ENCODE results near the gene NT5C3B. TPM values are rescaled to one million over a fixed set of nuclear protein-coding genes. Genes with fewer than 3 reads are reported as not detected.

NT5C3B gene
- total RNA-seq, 2 donors from 2014 or later = 16.0 to 18.8 TPM

Other genes starting within 250 kb of the NT5C3B start
- under 1 TPM; 0.25 to 0.40 TPM for gene KRT14, start 249.3 kb downstream of the NT5C3B start, total RNA-seq
- not detected for gene KRT16, start 223.5 kb downstream of the NT5C3B start, total RNA-seq
- under 1 TPM in 1 of 2 donors, not detected in 1; 0.70 TPM for gene KRT17, start 211.7 kb downstream of the NT5C3B start, total RNA-seq
- 100 to 1,000 TPM; 596 to 603 TPM for gene EIF1, start 147.3 kb downstream of the NT5C3B start, total RNA-seq
- not detected for gene GAST, start 123.9 kb downstream of the NT5C3B start, total RNA-seq
- under 1 TPM; 0.42 to 0.73 TPM for gene HAP1, start 101.6 kb downstream of the NT5C3B start, total RNA-seq
- gene JUP, start 49.5 kb downstream of the NT5C3B start, total RNA-seq = 100 to 1,000 TPM; 343 to 345 TPM
- 10 to 100 TPM; 10.7 to 15.3 TPM for gene P3H4, start 24.3 kb downstream of the NT5C3B start, total RNA-seq
- gene FKBP10, start 23.2 kb downstream of the NT5C3B start, total RNA-seq = 10 to 100 TPM in 1 of 2 donors, 1 to 10 TPM in 1; 4.2 to 10.8 TPM
- gene KLHL10, start 1.6 kb upstream of the NT5C3B start, total RNA-seq = not detected
- gene KLHL11, start 29.2 kb upstream of the NT5C3B start, total RNA-seq = 1 to 10 TPM; 6.5 to 8.9 TPM
- gene ACLY, start 82.7 kb upstream of the NT5C3B start, total RNA-seq = 100 to 1,000 TPM in 1 of 2 donors, 10 to 100 TPM in 1; 88.2 to 125 TPM
- gene ODAD4, start 94.4 kb upstream of the NT5C3B start, total RNA-seq = under 1 TPM; 0.12 to 0.20 TPM
- gene CNP, start 130.6 kb upstream of the NT5C3B start, total RNA-seq = 10 to 100 TPM; 45.6 to 53.6 TPM
- gene DNAJC7, start 181.2 kb upstream of the NT5C3B start, total RNA-seq = 10 to 100 TPM; 76.5 to 84.6 TPM
- gene NKIRAS2, start 183.9 kb upstream of the NT5C3B start, total RNA-seq = 10 to 100 TPM; 29.4 to 31.9 TPM
- 1 to 10 TPM; 1.8 to 2.5 TPM for gene C17orf113, start 214.4 kb upstream of the NT5C3B start, total RNA-seq